ENCODE measurements around the gene EFCAB13. TPM values are rescaled to one million over a fixed set of nuclear protein-coding genes. Genes with fewer than 3 reads are reported as not detected.
"Not testable (repeated sequence)": the region's sequence is repeated elsewhere in the genome, so short reads cannot be mapped to it uniquely, and the experiment has no call there.

EFCAB13 gene
- total RNA-seq, 2 experiments from 2014 or later, result 4.6 to 7.8 TPM

GRCh38 chr17:47414612-47415011 lies 90.9 kb downstream of the EFCAB13 start:
- intact Hi-C loops (cut with micrococcal nuclease), result no loop called here
- no peak for DNase-seq
- Mint-ChIP-seq H3K36me3 (peaks cover 3% of the 10 kb centered on the region), H3K9me3 (no peaks in the 10 kb centered on the region), H3K4me1 (ENCODE audit: low read depth) (no peaks in the 10 kb centered on the region), H3K27ac (no peak overlapping the region), H3K27me3 (no peaks in the 10 kb centered on the region), H3K4me3 (no peak overlapping the region)
- CTCF ChIA-PET, result no interaction called here
- POLR2A ChIA-PET, result no interaction called here

- DNase-seq, result peak; percentile 10
- peaks cover 3% of the 10 kb centered on the region for H3K9me3 Mint-ChIP-seq
- peaks cover 5% of the 10 kb centered on the region for H3K27me3 Mint-ChIP-seq
- ChIA-PET POLR2A (no interaction called here), CTCF (no interaction called here)
- no peak overlapping the region for H3K27ac Mint-ChIP-seq
- intact Hi-C loops (cut with micrococcal nuclease), result no loop called here
- peaks cover 2% of the 10 kb centered on the region for H3K4me1 Mint-ChIP-seq (ENCODE audit: low read depth)
- H3K4me3 Mint-ChIP-seq, result no peak overlapping the region
- peaks cover 20% of the 10 kb centered on the region for H3K36me3 Mint-ChIP-seq
These were observed 99.9 kb downstream of the EFCAB13 start for GRCh38 chr17:47423406-47424295.

- DNase-seq; intact Hi-C loops (cut with micrococcal nuclease): not testable (repeated sequence)
These were observed 101.5 kb downstream of the EFCAB13 start for GRCh38 chr17:47425233-47425632.

GRCh38 chr17:47425887-47426635 lies 102.3 kb downstream of the EFCAB13 start:
- CTCF ChIA-PET; POLR2A ChIA-PET; H3K4me1 Mint-ChIP-seq (ENCODE audit: low read depth): not testable (repeated sequence)

More at GRCh38 chr17:47425233-47425632, 101.5 kb downstream of the EFCAB13 start:
- H3K36me3 Mint-ChIP-seq, result peaks cover 22% of the 10 kb centered on the region
- H3K4me1 Mint-ChIP-seq (ENCODE audit: low read depth); H3K9me3 Mint-ChIP-seq; CTCF ChIA-PET; H3K27ac Mint-ChIP-seq; H3K4me3 Mint-ChIP-seq; POLR2A ChIA-PET; H3K27me3 Mint-ChIP-seq: not testable (repeated sequence)

GRCh38 chr17:47427985-47428384 lies 104.2 kb downstream of the EFCAB13 start:
- Mint-ChIP-seq H3K4me3 (no peak overlapping the region), H3K9me3 (peaks cover 3% of the 10 kb centered on the region), H3K36me3 (peaks cover 23% of the 10 kb centered on the region), H3K27ac (no peak overlapping the region), H3K27me3 (peaks cover 5% of the 10 kb centered on the region), H3K4me1 (ENCODE audit: low read depth) (peaks cover 2% of the 10 kb centered on the region)
- intact Hi-C loops (cut with micrococcal nuclease), result no loop called here
- DNase-seq, result no peak
- ChIA-PET CTCF (no interaction called here), POLR2A (no interaction called here)

More at GRCh38 chr17:47425887-47426635, 102.3 kb downstream of the EFCAB13 start:
- H3K27me3 Mint-ChIP-seq; intact Hi-C loops (cut with micrococcal nuclease); DNase-seq; H3K4me3 Mint-ChIP-seq; H3K9me3 Mint-ChIP-seq; H3K27ac Mint-ChIP-seq: not testable (repeated sequence)
- peaks cover 22% of the 10 kb centered on the region for H3K36me3 Mint-ChIP-seq

GRCh38 chr17:47432240-47432639 lies 108.5 kb downstream of the EFCAB13 start:
- H3K27ac Mint-ChIP-seq; H3K4me1 Mint-ChIP-seq (ENCODE audit: low read depth); POLR2A ChIA-PET; H3K27me3 Mint-ChIP-seq; DNase-seq; intact Hi-C loops (cut with micrococcal nuclease); CTCF ChIA-PET; H3K4me3 Mint-ChIP-seq: not testable (repeated sequence)
- Mint-ChIP-seq H3K36me3 (peaks cover 16% of the 10 kb centered on the region), H3K9me3 (peaks cover 19% of the 10 kb centered on the region)

GRCh38 chr17:47465165-47465564 lies 141.4 kb downstream of the EFCAB13 start:
- Mint-ChIP-seq H3K4me1 (ENCODE audit: low read depth) (peaks cover 2% of the 10 kb centered on the region), H3K4me3 (no peak overlapping the region), H3K27me3 (no peaks in the 10 kb centered on the region), H3K27ac (no peak overlapping the region), H3K36me3 (peaks cover 4% of the 10 kb centered on the region), H3K9me3 (no peaks in the 10 kb centered on the region)
- ChIA-PET CTCF (no interaction called here), POLR2A (no interaction called here)
- DNase-seq, result no peak
- intact Hi-C loops (cut with micrococcal nuclease), result no loop called here

- H3K4me1 Mint-ChIP-seq (ENCODE audit: low read depth); H3K36me3 Mint-ChIP-seq; H3K27me3 Mint-ChIP-seq; H3K4me3 Mint-ChIP-seq; POLR2A ChIA-PET; intact Hi-C loops (cut with micrococcal nuclease); DNase-seq; H3K9me3 Mint-ChIP-seq; CTCF ChIA-PET; H3K27ac Mint-ChIP-seq: not testable (repeated sequence)
These were observed 143.2 kb downstream of the EFCAB13 start for GRCh38 chr17:47466976-47467375.

- ChIA-PET POLR2A (no interaction called here), CTCF (no interaction called here)
- H3K27ac Mint-ChIP-seq, result no peak overlapping the region
- no peaks in the 10 kb centered on the region for H3K27me3 Mint-ChIP-seq
- DNase-seq, result no peak
- no peaks in the 10 kb centered on the region for H3K4me1 Mint-ChIP-seq (ENCODE audit: low read depth)
- H3K4me3 Mint-ChIP-seq, result no peak overlapping the region
- intact Hi-C loops (cut with micrococcal nuclease), result no loop called here
- H3K36me3 Mint-ChIP-seq, result peaks cover 2% of the 10 kb centered on the region
- H3K9me3 Mint-ChIP-seq, result no peaks in the 10 kb centered on the region
These were observed 147.1 kb downstream of the EFCAB13 start for GRCh38 chr17:47470836-47471235.

GRCh38 chr17:47472073-47472472 lies 148.3 kb downstream of the EFCAB13 start:
- H3K4me1 Mint-ChIP-seq (ENCODE audit: low read depth); H3K36me3 Mint-ChIP-seq; H3K27ac Mint-ChIP-seq; DNase-seq; H3K27me3 Mint-ChIP-seq; H3K4me3 Mint-ChIP-seq; H3K9me3 Mint-ChIP-seq; POLR2A ChIA-PET; intact Hi-C loops (cut with micrococcal nuclease): not testable (repeated sequence)
- CTCF ChIA-PET, result interaction anchor here (0.6 to 0.7 kb wide), 2 partner anchors 9 to 32 kb away, joined by 3 read pairs; no protein-coding TSS in a partner anchor
